NCI-H82 treated with DMSO at 0.1 percent for 48 hours (cell line): ENCODE data around the gene ZSWIM2.
"Not testable (repeated sequence)": the region's sequence is repeated elsewhere in the genome, so short reads cannot be mapped to it uniquely, and the experiment has no call there.

Source experiments
- DNase-seq: peaks from one replicate; lab custom pipeline; 2025; ENCODE audit not compliant: unreplicated experiment; lab: John Stamatoyannopoulos, UW

The ZSWIM2 gene, protein sequence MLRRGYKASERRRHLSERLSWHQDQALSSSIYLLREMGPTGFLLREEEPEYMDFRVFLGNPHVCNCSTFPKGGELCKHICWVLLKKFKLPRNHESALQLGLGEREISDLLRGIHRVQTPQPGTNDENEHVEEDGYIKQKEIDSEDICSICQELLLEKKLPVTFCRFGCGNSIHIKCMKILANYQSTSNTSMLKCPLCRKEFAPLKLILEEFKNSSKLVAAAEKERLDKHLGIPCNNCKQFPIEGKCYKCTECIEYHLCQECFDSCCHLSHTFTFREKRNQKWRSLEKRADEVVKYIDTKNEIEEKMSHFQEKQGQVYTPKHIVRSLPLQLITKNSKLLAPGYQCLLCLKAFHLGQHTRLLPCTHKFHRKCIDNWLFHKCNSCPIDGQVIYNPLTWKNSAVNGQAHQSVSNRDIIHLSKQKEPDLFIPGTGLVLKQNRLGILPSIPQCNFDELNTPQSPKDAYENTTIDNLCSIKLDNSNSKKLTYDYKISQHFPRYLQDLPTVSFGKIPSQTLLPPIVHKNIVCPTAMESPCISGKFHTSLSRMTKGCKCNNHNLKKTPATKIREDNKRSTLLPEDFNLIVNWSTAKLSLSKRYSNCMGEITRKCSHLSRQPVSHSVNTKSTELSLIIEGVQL

DNA sequence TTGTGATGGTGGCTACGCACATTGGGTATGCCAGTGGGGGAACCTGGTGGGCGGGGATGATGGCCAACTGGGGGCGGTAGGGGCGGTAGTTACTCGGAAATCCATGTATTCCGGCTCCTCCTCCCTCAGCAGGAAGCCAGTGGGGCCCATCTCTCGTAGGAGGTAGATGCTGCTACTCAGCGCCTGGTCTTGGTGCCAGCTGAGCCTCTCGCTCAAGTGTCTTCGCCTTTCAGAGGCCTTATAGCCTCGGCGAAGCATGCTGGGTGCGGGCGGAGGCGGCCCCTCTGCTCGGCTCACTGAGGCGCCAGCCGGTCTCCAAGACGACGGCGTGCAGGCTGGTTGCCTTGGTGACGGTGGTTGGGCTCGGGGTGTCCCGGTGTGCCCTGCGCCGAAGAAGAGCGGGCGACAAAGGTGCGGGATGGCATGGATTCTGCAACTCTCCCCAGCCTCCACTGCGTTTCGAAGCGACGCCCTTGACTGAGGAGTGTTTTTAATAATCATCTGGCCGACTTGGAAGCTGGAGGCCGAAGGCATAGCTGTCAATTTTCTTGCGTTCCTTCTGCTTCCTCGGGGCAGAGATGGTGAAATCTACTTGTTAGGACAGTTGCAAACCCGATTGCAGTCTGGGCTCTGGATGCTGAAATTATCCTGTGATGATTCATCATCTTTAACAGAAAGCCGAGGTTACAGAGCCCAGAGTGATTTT lies at the start of gene ZSWIM2:
ZSWIM2 (minus strand) TSS at position 298 of the 706 bp plus-strand sequence; CDS start at position 258, 40 bp downstream.
- peak; percentile 29 for DNase-seq

DNA sequence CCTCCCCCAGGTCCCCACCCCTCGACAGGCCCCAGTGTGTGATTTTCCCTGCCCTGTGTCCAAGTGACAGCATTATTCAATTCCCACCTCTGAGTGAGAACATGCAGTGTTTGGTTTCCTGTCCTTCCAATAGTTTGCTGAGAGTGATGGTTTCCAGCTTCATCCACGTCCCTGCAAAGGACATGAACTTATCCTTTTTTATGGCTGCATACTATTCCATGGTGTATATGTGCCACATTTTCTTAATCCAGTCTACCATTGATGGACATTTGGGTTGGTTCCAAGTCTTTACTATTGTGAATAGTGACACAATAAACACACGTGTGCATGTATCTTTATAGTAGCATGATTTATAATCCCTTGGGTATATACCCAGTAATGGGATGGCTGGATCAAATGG lies 47.2 kb upstream of the ZSWIM2 start:
- DNase-seq: not testable (repeated sequence)

DNA sequence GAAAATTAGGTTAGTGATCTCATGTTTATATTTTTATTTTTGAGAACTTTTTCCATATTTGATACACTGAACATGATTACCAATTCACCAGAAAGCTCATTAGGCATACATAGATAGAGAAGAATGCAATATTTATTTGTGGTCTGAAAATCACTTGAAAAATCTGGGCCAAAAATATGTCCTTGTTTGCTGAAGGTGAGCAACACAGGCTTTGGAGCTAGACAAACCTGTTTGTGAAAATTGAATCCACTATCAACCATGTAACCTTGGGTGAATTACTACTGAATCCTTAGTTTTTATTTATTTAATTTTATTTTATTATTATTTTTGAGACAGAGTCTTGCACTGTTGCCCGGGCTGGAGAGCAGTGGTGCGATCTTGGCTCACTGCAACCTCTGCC lies 46.5 kb upstream of the ZSWIM2 start:
- no peak for DNase-seq

DNA sequence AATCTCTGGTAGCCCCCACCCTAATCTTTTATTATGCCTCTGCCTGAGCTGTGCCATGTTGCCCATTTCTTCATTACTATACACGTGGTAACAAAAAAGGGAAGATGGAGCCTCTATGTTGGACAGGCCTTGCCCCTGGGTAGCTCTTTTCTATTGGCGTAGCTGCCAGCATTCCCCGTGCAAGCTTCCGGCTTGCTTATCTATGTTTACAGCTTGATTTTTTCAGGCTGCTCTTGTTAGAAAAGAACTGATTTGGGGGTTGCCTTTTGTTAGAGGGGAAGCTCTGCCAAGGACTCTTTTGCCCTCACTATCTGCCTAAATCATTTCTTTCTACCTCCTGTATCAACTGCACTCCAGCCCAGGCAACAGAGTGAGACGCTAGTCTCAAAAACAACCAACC lies 45.5 kb upstream of the ZSWIM2 start:
- no peak for DNase-seq

DNA sequence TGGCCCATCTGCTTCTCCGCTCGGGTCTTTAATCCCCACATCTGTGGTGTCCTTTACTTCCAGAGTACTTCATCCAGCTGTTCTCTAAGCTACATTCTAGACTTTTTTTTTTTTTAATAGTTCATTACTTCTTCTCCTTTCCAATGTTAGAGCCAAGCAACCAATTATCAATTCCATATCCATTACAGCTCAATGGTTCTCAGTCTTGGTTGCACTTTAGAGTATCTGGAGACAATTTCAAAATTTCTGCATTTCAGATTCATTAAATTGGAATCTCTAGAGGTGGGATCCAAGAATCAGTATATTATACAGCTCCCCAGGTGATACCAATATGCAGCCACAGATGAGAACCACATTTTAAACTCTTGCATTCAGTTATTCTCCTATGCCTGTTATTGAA lies 43.9 kb upstream of the ZSWIM2 start:
- DNase-seq: no peak

DNA sequence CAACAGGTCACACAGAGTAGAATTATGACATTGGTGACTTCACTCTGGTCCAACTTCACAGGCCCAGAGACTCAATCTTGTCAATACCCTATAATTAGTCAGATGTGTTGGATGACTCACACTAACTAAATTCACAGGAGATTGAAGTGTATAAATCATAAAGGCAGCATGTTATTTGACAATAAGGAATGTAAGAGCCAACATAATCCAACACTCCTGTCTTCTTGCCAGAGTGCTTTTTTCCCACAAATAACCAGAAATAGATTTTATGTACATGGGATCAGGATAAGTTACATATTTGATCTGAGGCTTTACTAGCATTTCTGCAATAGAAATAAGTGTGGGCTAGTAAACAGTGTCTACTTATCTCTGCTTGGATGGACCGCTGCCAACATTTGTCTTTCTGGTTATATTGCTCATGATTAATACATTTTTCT lies 42.2 kb upstream of the ZSWIM2 start:
- no peak for DNase-seq

DNA sequence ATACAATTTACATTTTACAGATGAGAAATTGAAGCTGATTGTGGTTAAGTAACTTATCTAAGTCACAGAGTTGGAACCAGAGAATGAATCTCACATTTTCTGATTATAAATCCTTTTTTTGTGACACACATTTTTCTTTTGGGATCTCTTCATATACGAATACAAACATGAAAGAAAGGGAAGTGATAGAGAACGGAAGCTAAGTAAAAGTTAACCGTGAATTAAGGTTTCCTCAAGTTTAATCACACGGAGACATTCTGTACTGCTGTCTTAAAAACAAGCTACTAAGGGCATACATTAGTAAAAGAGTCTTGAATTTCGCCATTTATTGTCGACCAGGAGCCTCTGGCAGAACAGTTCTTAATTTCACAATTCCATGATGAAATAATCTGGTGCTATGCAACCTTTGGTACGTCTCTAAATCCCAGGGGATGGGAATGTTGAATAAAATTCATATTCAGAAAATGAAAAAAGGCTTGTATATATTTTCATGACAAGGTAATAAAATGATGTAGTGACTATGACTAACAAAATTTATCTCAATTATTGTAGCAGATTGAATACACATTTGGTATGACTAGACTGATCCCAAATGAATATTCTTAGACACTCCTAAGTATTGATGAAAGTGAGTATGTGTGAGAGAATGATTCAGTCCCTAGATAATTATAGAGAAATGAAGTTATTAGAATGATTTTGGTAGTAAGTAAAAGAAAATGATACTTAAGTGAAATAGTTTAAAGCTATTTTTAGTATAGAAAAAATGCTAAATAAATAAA lies 40.3 kb upstream of the ZSWIM2 start:
- no peak for DNase-seq

DNA sequence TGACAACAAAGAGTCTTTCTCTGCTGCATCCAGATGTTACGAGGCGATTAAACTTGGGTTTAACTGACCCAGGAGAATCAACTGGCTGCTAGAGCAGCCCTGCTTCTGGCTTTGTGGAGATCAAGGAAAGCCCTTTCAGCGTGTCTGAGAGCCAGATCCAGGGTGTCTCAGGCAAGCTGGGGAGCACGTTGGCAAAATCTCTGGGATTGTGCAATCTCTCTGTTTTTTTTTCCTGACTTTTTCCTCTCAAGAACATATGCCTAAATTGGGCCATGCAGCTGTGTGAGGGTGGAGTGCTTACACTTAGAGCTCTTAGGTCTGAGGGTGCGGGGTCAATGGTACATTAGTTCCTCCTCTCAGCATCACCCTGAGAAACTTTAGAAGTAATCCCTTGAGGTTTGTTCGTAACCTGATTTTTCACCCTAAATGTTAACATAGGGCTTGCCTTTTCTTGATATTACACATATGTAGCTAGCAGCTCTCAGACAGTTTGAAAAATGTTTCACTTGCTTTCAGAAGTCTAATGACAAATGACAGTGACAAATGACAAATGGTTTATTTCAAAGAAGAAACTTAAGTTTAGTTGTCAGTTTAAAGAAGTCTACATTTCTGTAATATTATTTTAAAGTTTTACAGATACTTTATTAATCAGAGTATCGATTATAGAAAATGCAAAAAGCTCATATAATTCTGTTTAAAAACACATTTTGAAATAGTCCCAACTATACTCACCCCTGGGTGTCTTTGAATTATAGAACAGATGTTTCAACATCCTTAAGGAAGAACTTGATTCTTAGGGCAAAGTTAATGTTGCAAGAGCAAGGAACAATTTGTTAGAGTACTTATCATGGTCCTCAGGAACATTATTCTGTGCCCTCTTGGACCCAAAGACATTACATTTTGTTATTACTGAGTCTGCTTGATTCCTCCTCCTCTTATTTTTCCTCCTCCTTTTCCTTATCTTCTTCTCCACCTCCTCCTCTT lies 38.4 kb upstream of the ZSWIM2 start:
- no peak for DNase-seq

DNA sequence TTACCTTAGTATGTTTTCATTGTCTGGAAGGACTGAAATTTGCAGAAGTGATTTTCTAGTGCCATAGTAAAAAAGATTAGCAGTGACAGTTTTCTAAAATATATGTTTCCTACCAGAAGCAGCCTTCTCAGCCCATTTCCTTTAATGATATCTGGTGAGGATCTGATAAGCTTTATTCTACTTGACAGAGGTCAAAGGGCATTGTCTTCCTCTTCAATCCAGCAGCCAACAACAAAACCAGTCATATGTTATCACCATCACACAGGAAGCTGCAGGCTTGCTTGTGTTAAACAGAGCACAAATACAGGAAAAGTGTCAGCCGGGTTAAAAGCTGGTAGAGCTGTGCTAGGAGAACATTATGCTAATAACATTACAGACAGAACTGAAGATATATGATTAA lies 35.6 kb upstream of the ZSWIM2 start:
- no peak for DNase-seq

DNA sequence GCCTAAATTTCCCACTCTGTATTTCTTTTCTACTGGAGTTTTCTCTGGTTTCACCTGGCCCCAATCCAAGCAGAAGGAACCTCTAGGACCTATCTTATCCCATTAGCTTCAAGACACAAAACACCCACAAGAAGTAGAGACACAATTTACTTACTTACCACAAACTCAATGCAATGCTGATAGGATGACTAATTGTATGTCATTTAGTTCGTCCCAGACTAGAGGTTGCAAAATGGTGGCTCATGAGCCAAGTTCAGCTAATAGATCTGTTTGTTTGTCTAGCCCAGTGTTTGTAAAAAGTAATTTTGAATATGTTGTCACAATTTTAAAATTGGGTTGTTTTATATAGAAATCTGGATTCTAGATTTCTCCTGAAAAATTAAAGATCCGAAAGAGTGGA lies 34.7 kb upstream of the ZSWIM2 start:
- DNase-seq: no peak

DNA sequence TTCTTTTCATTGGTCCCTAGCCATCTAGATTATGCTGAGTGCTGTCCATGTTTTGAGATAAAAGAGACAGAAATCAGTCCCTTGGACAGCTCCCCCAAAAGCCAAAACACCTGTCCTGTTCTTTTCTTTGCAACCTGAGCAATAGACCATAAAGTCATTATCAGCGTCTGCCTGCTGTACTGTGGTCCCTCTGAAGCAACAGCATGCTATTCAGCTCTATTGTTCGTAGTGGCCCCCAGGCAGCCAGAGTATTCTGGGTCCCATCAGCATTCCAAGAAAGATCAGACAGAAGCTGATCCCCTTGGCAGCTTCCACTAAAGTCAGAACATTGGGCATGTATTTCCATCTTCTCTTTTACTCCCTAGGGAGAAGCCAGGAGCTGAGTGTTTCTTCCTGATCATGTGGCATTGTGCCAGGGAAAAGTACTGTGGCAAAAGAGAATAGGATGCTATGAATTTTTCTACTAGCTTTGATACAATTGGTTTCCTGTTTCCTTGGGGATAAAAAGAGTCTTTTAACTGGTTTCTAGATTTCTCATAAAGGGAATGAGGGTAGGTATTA lies 33.6 kb upstream of the ZSWIM2 start:
- no peak for DNase-seq

DNA sequence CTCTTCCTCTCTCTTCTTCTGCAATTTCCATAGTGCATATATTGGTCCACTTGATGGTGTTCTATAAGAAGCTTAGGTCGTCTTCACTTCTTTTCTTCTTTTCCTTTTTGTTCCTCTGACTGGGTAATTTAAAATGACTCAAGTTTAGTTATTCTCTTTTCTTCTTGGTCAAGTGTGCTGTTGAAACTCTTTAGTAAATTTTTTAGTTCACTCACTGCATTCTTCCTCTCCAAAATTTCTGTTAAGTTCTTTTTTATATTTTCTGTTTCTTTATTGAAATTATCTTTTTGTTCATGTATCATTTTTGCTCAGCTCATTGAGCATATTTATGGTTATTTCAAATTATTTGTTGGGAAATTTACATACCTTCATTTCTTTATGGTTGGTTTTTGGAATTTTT lies 32.7 kb upstream of the ZSWIM2 start:
- DNase-seq: no peak

DNA sequence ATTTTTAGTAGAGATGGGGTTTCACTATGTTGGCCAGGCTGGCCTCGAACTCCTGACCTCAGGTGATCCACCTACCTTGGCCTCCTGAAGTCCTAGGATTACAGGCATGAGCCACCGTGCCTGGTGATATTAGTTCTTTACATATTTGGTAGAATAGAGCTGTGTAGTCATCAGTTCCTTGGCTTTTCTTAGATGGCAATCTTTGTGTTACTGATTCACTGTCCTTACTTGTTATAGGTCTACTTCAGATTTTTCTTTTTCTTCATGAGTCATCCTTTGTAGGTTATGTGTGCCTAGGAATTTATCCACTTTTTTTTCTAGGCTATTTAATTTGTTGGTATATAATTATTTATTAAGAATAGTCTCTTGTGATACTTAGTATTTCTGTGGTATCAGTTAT lies 30.3 kb upstream of the ZSWIM2 start:
- no peak for DNase-seq

DNA sequence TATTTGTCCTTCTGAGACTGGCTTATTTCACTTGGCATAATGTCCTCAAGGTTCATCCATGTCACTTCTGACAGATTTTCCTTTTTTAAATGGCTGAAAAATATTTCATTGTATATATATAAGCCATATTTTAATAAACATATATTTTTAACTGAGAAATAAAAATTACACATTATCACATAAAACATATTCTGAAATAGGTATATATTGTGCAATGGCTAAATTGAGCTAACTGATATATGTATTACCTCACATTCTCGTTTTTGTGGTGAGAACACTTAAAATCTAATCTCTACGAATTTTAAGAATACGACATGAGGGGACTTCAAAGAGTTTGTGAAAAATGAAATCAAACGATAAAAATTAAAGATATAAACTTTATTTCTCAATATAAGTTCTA lies 25.7 kb upstream of the ZSWIM2 start:
- DNase-seq: no peak

DNA sequence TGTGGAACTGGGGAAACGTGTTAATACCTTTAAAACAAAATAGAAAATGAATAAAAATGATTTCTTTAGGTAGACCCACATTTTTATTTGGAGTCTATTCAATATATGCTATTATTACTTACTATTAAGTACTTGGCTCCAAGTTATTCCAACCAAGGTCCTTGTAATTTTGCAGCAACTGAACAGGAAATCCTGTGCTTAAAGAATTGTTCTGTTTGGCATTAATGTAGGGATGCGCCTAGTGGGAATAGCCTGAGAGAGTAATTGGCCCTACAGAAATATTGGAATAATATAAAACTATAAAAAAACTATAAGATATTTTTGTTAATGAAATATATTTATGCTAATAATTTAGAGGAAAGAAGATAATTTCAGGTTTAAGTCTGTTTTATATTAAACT lies 22.9 kb upstream of the ZSWIM2 start:
- DNase-seq: no peak

DNA sequence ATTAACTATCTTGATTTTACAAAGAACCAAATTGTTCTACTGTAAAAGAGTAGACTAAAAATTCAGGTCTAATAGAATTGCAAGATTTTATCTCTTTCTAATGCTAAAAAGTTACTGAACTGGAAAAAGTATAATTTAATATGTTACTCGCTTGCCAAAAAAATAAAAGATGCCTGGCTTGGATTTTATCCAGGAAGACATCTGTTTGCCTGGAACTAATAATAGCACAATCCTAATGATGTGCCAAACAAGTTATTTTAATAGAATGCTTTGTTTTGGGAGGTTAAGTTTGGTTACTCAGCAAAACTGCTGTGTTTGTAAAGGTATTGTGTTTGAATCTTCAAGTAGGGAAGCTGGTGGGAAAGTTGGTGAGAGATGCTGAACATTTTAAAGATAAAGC lies 19.4 kb upstream of the ZSWIM2 start:
- DNase-seq: no peak

DNA sequence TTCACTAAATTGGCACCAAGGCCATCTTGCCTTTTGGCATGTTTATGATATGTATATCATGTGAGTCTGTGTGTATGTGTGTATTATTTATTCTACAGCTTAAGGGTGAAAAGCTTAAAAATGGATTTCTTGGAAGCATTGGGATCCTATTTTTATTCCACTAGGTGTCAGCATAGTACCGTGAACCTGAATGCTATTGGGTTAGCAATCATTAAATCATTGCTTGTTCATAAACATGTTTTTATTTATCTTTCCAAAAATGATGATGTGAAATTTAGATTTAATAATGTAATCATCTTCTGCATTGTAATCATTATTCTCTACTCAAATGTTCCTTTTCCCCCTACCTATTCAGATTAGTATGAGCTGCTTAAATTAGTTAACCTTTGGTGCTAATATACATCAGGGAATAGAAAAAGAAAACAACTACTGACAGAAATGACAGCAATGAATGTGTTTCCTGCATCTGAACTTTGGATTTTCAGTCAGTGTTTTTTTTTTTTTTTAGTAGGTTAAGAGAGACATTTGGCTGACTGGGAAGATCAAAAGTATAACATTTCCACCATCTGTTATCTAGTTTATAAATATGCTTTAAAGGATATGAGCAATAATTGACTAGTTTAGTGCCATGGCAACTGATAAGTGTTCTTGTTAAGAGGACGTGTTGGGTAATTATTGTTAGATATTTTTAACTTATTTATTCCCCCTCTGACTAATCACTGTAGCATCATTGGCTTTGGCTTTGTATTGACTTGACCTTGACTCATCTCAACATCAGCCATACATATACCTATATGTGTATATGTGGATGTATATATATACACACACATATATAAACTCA lies 14.1 kb upstream of the ZSWIM2 start:
- no peak for DNase-seq

DNA sequence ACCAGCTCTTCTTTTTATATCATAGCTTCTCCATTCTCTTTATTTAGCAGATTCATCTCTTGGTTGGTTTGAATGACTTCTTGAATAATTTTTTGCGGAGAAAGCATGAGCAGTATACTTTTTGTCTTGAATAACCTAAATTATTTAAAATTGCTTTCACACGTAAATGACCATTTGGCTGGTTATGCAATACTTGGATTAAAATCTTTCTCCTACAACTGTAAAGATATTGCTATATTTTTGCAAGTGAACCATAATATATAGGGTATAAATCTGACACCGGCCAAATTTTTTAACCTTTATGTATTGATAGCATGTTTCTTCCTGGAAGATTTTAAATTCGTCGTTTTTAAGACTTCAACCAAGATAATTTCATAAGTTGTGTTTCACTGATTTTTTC lies 6.2 kb upstream of the ZSWIM2 start:
- DNase-seq: no peak

DNA sequence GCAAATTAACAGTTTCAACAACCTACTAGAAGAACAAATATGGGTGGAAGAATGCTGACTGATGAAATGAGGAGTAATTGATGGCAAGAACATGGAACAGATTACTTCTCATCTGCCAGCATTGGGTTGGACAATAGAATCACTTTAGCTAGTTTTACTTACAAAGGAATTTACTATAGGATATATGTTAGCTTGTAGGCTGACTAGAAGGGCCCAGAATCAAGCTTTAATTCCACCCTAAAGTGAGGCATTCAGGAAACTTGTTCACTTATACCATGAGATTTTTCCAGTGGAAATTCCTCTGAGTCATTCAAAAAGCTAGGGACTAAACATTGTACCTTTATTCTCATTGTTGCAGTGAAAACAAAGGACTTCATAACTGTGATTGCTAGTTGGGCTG lies 5.0 kb upstream of the ZSWIM2 start:
- no peak for DNase-seq
